K562 (cell line): ENCODE measurements around the gene SLC9A2. TPM values are rescaled to one million over a fixed set of nuclear protein-coding genes. Genes with fewer than 3 reads are reported as not detected.

ENCODE experiments used
- ATAC-seq: fragments of 200-7000 bp; cut with Tn5 transposase; 3 replicates; pipeline ENCODE4 v1.9.1; 2020; ENCODE audit warnings: moderate library complexity
- BruUV-seq: library from RNA; stranded (reverse); fragments of 400-500 nt; replicated peaks from 2 replicates; lab custom pipeline; 2021; lab: Mats Ljungman, UMichigan
- CTCF ChIA-PET: fragments of 300-600 bp; formaldehyde crosslinking; extraction: SDS; loops from one replicate; lab custom pipeline; 2021; ENCODE audit warnings: low intra/inter-chr PET ratio; lab: Yijun Ruan, JAX
- POLR2A ChIA-PET: fragments of 300-600, 350-650 bp; sonication (Branson Sonifier 250); formaldehyde crosslinking; extraction: SDS; loops from one replicate; lab custom pipeline; 2021; ENCODE audit warnings: antibody characterized with exemption, inconsistent platforms; lab: Yijun Ruan, JAX
- DNase-seq, 4 experiments: peaks; one replicate each; pipeline versions ENCODE4 v3.0.0 to v3.0.0-alpha.2; 2011 to 2018; ENCODE audit warnings: low spot score in 3 of 4, mixed read lengths in 3 of 4; ENCODE audit errors: extremely low read depth in 1 of 4
- FAIRE-seq: peaks from 2 replicates; lab custom pipeline; 2011; peaks lifted over from hg19 to GRCh38; lab: Jason Lieb, UNC
- H2AFZ ChIP-seq: 2 replicates; pipeline ENCODE4 v1.6.0; 2011; ENCODE audit warnings: low read depth, low read length, control low read depth, inconsistent platforms
- H3K27ac ChIP-seq: fragments of 200-600 bp; 3 replicates; pipeline ENCODE4 v1.8.0; 2011; ENCODE audit warnings: low read depth, mild to moderate bottlenecking, control low read depth, inconsistent platforms, low read length, moderate library complexity, mixed read lengths; ENCODE audit errors: extremely low read depth
- H3K27me3 ChIP-seq, 2 experiments: fragments of 300-600 bp in 1 of 2; 2 replicates in 1 of 2; 3 replicates in 1 of 2; pipeline versions ENCODE4 v1.6.0 to v1.8.0; 2011; ENCODE audit warnings: inconsistent platforms in 2 of 2, low read length in 2 of 2, mild to moderate bottlenecking in 1 of 2, mixed read lengths in 1 of 2, moderate library complexity in 1 of 2; ENCODE audit not compliant: control insufficient read depth in 2 of 2, insufficient read depth in 2 of 2
- H3K36me3 ChIP-seq: fragments of 300-600 bp; 3 replicates; pipeline ENCODE4 v1.8.0; 2011; ENCODE audit warnings: mild to moderate bottlenecking, low read length, inconsistent platforms; ENCODE audit not compliant: control insufficient read depth, insufficient read depth
- H3K4me1 ChIP-seq, 2 experiments: fragments of 200-600 bp in 1 of 2; replicated peaks in 1 of 2; 2 replicates in 1 of 2; 3 replicates in 1 of 2; pipeline versions ENCODE4 v1.5.1 to v1.8.0; 2011; ENCODE audit warnings: inconsistent platforms in 2 of 2, low read length in 2 of 2, mild to moderate bottlenecking in 1 of 2, mixed read lengths in 1 of 2, moderate library complexity in 1 of 2; ENCODE audit not compliant: control insufficient read depth in 2 of 2, insufficient read depth in 2 of 2
- H3K4me2 ChIP-seq: 2 replicates; pipeline ENCODE4 v1.6.1; 2011; ENCODE audit warnings: low read length, control low read depth, inconsistent platforms, mixed read lengths; ENCODE audit not compliant: insufficient read depth
- H3K4me3 ChIP-seq: fragments of 200-600 bp; sonication (generic), shearing (Covaris generic); 2 replicates; pipeline ENCODE4 v1.5.1; 2016; ENCODE audit warnings: control low read depth, inconsistent platforms
- H3K79me2 ChIP-seq: fragments of 200-600 bp; 3 replicates; pipeline ENCODE4 v1.8.0; 2011; ENCODE audit warnings: low read length, inconsistent platforms; ENCODE audit not compliant: control insufficient read depth, insufficient read depth
- H3K9ac ChIP-seq, 2 experiments: 2 replicates each; pipeline versions ENCODE4 v1.6.0 to v1.6.1; 2011; ENCODE audit warnings: low read depth in 2 of 2, low read length in 2 of 2, control low read depth in 1 of 2, inconsistent platforms in 1 of 2, mild to moderate bottlenecking in 1 of 2, mixed read lengths in 1 of 2; ENCODE audit not compliant: insufficient read depth in 1 of 2
- H3K9me1 ChIP-seq: one replicate; pipeline ENCODE4 v1.6.0; 2011; ENCODE audit warnings: inconsistent platforms, mild to moderate bottlenecking, low read length, moderate library complexity; ENCODE audit not compliant: control insufficient read depth, insufficient read depth
- H3K9me3 ChIP-seq: replicated peaks from 2 replicates; pipeline ENCODE4 v1.5.1; 2011; ENCODE audit warnings: low read depth, low read length, inconsistent platforms; ENCODE audit not compliant: control insufficient read depth, insufficient read depth
- H4K20me1 ChIP-seq: replicated peaks from 2 replicates; pipeline ENCODE4 v1.6.1; 2011; ENCODE audit warnings: low read length, inconsistent platforms, mixed read lengths; ENCODE audit not compliant: control insufficient read depth, insufficient read depth
- ID3 ChIP-seq, 2 experiments: fragments of 250-450 bp in 1 of 2; fragments of 450-650 bp in 1 of 2; sonication (Bioruptor Pico) in 1 of 2; IDR thresholded peaks; 2 replicates each; pipeline versions ENCODE4 v1.6.1 to v1.8.0; 2016 to 2021; ENCODE audit warnings: mild to moderate bottlenecking in 2 of 2, moderate library complexity in 2 of 2, missing compliant biosample characterization in 1 of 2, missing genetic modification characterization in 1 of 2
- NR3C1 ChIP-seq: sonication (generic); formaldehyde crosslinking; IDR thresholded peaks from 2 replicates; pipeline ENCODE4 v1.8.1; 2022; ENCODE audit warnings: missing genetic modification reagents
- PYGO2 ChIP-seq: fragments of 450-650 bp; IDR thresholded peaks from 2 replicates; pipeline ENCODE4 v1.6.1; 2016; ENCODE audit warnings: mild to moderate bottlenecking, missing genetic modification characterization, moderate library complexity, missing compliant biosample characterization
- REST ChIP-seq, 2 experiments: fragments of 450-650 bp; formaldehyde crosslinking in 1 of 2; IDR thresholded peaks; 2 replicates each; pipeline versions ENCODE4 v1.4.0 to v1.6.1; 2014 to 2020; ENCODE audit warnings: mild to moderate bottlenecking in 2 of 2, borderline replicate concordance in 1 of 2, low read depth in 1 of 2
- ZHX1 ChIP-seq: fragments of 150-350 bp; conservative IDR thresholded peaks from 2 replicates; pipeline ENCODE4 v1.6.1; 2014; ENCODE audit warnings: low read length
- ZNF277 ChIP-seq: fragments of 250-450 bp; sonication (Bioruptor Pico); IDR thresholded peaks from 2 replicates; pipeline ENCODE4 v1.8.0; 2022; ENCODE audit warnings: inconsistent platforms, mild to moderate bottlenecking, moderate library complexity, borderline replicate concordance
- WGBS: fragments of 100-300 bp; shearing (Covaris generic); methylation state at CpG from one replicate; pipeline ENCODE4 v1.1.6; 2016; ENCODE audit warnings: low coverage, mixed read lengths; ENCODE audit not compliant: insufficient coverage; ENCODE audit errors: missing lambda C conversion rate; 5-methylcytosine and 5-hydroxymethylcytosine counted together
- in situ Hi-C: fragments of 300-500 bp; cut with MboI; formaldehyde crosslinking; loops from 4 replicates; pipeline ENCODE4 v1.15.0; 2018; ENCODE audit warnings: inconsistent platforms, mixed read lengths
- intact Hi-C: fragments of 100-400 bp; cut with micrococcal nuclease; formaldehyde crosslinking; loops from 2 replicates; pipeline ENCODE4 v1.14.2; 2022
- polyA plus RNA-seq, 8 experiments: library from polyadenylated mRNA; depleted of rRNA in 4 of 8; stranded (reverse) in 5 of 8; unstranded in 3 of 8; fragments of >200 nt; fragmentation: Nextera tagmentation in 2 of 8; fragmentation: Illumina TruSeq in 1 of 8; extraction: Ambion mirVana in 2 of 8; extraction: Trizol in 1 of 8; gene quantifications; 2 replicates each; pipeline versions ENCODE4 v1.2.1 to v1.2.3, GENCODE V29; 2011 to 2014; ENCODE audit warnings: inconsistent platforms in 1 of 8, missing spikeins in 1 of 8
- total RNA-seq, 7 experiments: library from RNA; depleted of rRNA in 6 of 7; stranded (reverse); fragments of >200 nt in 6 of 7; fragmentation: Illumina TruSeq in 2 of 7; extraction: Trizol in 2 of 7; gene quantifications; 2 replicates each; pipeline versions ENCODE4 v1.2.1 to v1.2.3, GENCODE V29; 2011 to 2021; ENCODE audit warnings: low replicate concordance in 1 of 7

The SLC9A2 gene
- total and polyA plus RNA-seq, 9 of the 15 experiments (the other 6 are each of a cell fraction or from before 2014, with no cell fraction given) = 0.45 to 3.3 (median 1.6) TPM

GRCh38 chr2:102737431-102737830 lies 118.1 kb downstream of the SLC9A2 start (continued):
- no peak for TF ChIP-seq REST (IDR thresholded peaks at IDR 0.05; ENCODE audit: borderline replicate concordance)
- no peak for TF ChIP-seq REST (CRISPR knock-in tag; IDR thresholded peaks at IDR 0.05; ENCODE audit: low read depth)

- ATAC-seq = no peak
- H3K79me2 ChIP-seq = peaks cover 3% of the 10 kb centered on the region; the same call in 2 of the 3 replicates
- TF ChIP-seq PYGO2 (tag) (no peak), ZNF277 (no peak), NR3C1 (CRISPR knock-in tag) (no peak), ZHX1 (no peak), ID3 (CRISPR knock-in tag; IDR thresholded peaks at IDR 0.05) (no peak), ID3 (tag; IDR thresholded peaks at IDR 0.05) (no peak)
These were observed 123.9 kb downstream of the SLC9A2 start for GRCh38 chr2:102743259-102743658.

More at GRCh38 chr2:102743259-102743658, 123.9 kb downstream of the SLC9A2 start:
- POLR2A ChIA-PET = no interaction called here
- in situ Hi-C loops = no loop called here
- no peak for FAIRE-seq
- no peak overlapping the region for H2AFZ ChIP-seq
- intact Hi-C loops = no loop called here
- no TSS peak for BruUV-seq
- H3K9me3 ChIP-seq = no peaks in the 10 kb centered on the region
- no peaks in the 10 kb centered on the region for H3K4me1 ChIP-seq
- no peaks in the 10 kb centered on the region for H3K27me3 ChIP-seq
- no peaks in the 10 kb centered on the region for H3K9me1 ChIP-seq
- 51% methylated on average over 3 of the region's 3 CpGs for WGBS
- no peak for DNase-seq
- H3K36me3 ChIP-seq = no peaks in the 10 kb centered on the region
- no peak overlapping the region for H3K27ac ChIP-seq
- H4K20me1 ChIP-seq = no peaks in the 10 kb centered on the region
- no peak overlapping the region for H3K4me3 ChIP-seq
- no peak overlapping the region for H3K9ac ChIP-seq
- CTCF ChIA-PET = no interaction called here
- no peak overlapping the region for H3K4me2 ChIP-seq
